GM12892 (cell line): ENCODE results near the gene CAMSAP3.
A peak's percentile ranks its signal among the peaks of the same experiment; 100 is the strongest.

ENCODE experiments used
- DNase-seq: peaks from one replicate; pipeline ENCODE4 v3.0.0; 2011; ENCODE audit not compliant: insufficient read length
- FAIRE-seq: peaks from 2 replicates; lab custom pipeline; 2011; peaks lifted over from hg19 to GRCh38; lab: Jason Lieb, UNC
- POLR2A ChIP-seq: IDR thresholded peaks from 2 replicates; pipeline ENCODE4 v1.6.1; 2011; ENCODE audit warnings: low read depth, low read length, control low read depth
- POLR2AphosphoS5 ChIP-seq: IDR thresholded peaks from 2 replicates; pipeline ENCODE4 v1.6.1; 2011; ENCODE audit warnings: low read depth, low read length, control low read depth
- TAF1 ChIP-seq: IDR thresholded peaks from 2 replicates; pipeline ENCODE4 v1.6.1; 2011; ENCODE audit warnings: low read depth, mild to moderate bottlenecking, control low read depth, low read length, borderline replicate concordance

Gene CAMSAP3

DNA sequence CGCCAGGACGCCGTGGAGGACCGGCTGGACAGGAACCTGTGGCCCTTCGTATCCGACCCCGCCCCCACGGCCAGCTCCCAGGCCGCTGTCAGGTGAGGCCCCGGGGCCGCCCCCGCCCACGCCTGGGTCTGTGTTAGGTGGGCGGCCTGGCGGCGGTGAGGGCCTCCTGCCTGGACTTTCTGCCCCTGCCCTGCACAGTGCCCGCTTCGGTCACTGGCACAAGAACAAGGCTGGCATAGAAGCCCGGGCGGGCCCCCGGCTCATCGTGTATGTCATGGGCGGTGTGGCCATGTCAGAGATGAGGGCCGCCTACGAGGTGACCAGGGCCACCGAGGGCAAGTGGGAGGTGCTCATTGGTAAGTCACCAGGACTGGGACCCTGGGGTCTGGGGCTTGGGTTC lies 51.5 kb downstream of the CAMSAP3 start:
- no peak for FAIRE-seq
- DNase-seq = no peak
- no peak for TF ChIP-seq POLR2A
- no peak for TF ChIP-seq POLR2AphosphoS5
- no peak for TF ChIP-seq TAF1

GRCh38 chr19:7648265-7649014 lies 52.8 kb downstream of the CAMSAP3 start:
- FAIRE-seq (peak; percentile 40), DNase-seq (peak; percentile 16)
- TF ChIP-seq POLR2A = no peak; the same call in 1 of the 2 replicates
- no peak; the same call in 1 of the 2 replicates for TF ChIP-seq POLR2AphosphoS5
- TF ChIP-seq TAF1 = no peak

GRCh38 chr19:7650148-7650547 lies 54.5 kb downstream of the CAMSAP3 start:
- TF ChIP-seq POLR2A (no peak), TAF1 (no peak), POLR2AphosphoS5 (no peak)
- DNase-seq (no peak), FAIRE-seq (no peak)

DNA sequence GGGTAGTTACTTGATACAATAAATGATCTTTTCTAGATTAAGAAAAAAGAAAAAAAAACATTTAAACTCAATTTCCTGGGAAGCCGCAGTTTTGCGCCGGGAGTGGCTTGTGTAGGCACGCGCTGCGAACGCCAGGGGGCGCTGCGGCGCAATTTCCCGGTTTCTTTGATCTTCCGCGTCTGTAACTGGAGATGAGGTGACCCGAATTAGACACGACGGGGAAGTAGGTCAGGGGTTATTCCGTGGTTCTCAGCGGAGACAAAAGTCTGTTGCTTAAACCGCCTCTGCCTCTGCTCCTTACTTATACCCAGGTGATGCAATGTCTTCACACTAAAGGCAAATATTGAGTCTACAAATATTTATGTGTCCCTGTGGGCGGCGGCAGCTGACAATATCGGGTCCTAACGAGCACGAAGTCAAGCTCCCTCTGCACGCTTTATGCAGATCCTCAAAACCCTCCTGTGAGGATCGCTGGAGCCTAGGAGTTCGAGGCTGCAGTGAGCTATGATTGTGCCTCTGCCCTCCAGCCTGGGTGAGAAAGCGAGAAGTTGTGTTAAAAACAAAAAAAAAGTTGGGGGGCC lies 56.5 kb downstream of the CAMSAP3 start:
- peak; percentile 86 for FAIRE-seq
- TF ChIP-seq POLR2A (no peak), POLR2AphosphoS5 (no peak)

DNA sequence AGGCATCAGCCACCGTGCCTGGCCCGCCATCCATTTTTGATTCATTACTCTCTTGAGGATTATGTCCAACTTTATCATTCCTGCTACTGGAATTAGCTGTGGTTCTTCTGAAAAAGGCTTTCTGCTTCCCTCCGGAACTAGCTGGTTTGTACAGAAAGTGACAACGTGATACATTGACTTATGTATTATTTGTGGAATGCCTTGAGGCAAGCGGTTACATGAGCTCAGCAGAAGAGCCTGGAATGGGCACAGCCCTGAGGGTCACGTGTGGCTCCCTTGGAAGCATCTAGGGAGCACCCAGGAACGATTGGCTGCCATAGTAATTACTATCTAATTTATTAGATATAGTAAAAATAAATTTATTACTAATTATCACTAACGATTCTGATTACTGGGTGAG lies 58.7 kb downstream of the CAMSAP3 start:
- TF ChIP-seq POLR2AphosphoS5 (no peak), POLR2A (no peak), TAF1 (no peak)

More for the DNA sequence above, 56.5 kb downstream of the CAMSAP3 start:
- DNase-seq = peak; percentile 77

GRCh38 chr19:7655581-7655980 lies 59.9 kb downstream of the CAMSAP3 start:
- DNase-seq (no peak), FAIRE-seq (no peak)
- TF ChIP-seq POLR2A (no peak), TAF1 (no peak), POLR2AphosphoS5 (no peak)

More for the DNA sequence above, 58.7 kb downstream of the CAMSAP3 start:
- no peak for DNase-seq
- FAIRE-seq = no peak

GRCh38 chr19:7657131-7657751 lies 61.6 kb downstream of the CAMSAP3 start:
- no peak for FAIRE-seq
- no peak for DNase-seq
- TF ChIP-seq POLR2AphosphoS5 (no peak), TAF1 (no peak), POLR2A (no peak)

- FAIRE-seq = peak; percentile 83
- DNase-seq = peak; percentile 88
- TF ChIP-seq POLR2A = peak; percentile 43; the same call in 1 of the 2 replicates
- TF ChIP-seq POLR2AphosphoS5 = no peak
Measured at GRCh38 chr19:7658219-7658686, 62.6 kb downstream of the CAMSAP3 start.

DNA sequence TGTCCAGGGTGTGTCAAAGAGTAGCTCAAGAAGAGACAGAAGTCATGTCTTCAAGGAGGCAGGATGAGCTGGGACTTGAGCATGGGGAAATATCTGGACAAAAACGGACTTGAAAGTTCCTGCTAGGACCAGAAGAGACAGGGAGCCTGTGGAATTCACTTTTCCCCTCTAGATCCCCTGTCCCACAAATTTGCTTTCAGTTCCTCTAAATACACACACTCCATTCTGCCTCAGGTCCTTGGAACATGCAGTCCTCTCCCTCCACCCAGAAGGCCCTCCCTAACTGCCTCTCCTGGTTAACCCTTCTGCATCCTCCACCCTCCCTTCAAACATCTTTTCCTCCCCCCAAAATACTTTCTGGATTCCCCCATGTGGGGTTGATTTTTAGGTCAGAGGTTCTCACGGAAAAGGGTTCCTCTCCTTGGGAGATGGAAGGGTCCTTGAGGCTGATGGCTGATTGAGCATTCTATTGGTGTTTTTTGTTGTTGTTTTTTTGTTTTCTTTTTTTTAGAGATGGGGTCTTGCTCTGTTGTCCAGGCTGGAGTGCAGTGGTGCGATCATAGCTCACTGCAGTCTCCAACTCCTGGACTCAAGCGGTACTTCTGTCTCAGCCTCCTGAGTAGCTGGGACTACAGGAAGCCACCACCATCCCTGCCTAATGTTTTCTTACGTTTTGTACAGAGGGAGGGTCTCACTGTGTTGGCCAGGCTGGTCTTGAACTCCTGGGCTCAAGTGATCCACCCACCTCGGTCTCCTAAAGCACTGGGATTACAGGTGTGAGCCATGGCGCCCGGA lies 66.3 kb downstream of the CAMSAP3 start:
- no peak for TF ChIP-seq POLR2A
- FAIRE-seq (no peak), DNase-seq (no peak)

- no peak for FAIRE-seq
- TF ChIP-seq TAF1 (no peak), POLR2A (no peak), POLR2AphosphoS5 (no peak)
- DNase-seq = no peak
Measured at GRCh38 chr19:7662657-7663056, 67.0 kb downstream of the CAMSAP3 start.

GRCh38 chr19:7663706-7664105 lies 68.0 kb downstream of the CAMSAP3 start:
- DNase-seq (no peak), FAIRE-seq (no peak)

More at GRCh38 chr19:7663706-7664105, 68.0 kb downstream of the CAMSAP3 start:
- no peak for TF ChIP-seq TAF1
- no peak for TF ChIP-seq POLR2AphosphoS5
- TF ChIP-seq POLR2A = no peak
